Measurements from ENCODE around the gene WDR86.

WDR86 gene

GRCh38 chr7:151439855-151440798 is 30.3 kb upstream of the WDR86 start, which contains the start of gene CRYGN:
Gene CRYGN, minus strand, starts transcription at chr7:151440141. Its CDS starts 224 bp downstream, at chr7:151439917.
- no peak for DNase-seq

GRCh38 chr7:151438864-151439601 is 29.2 kb upstream of the WDR86 start:
- DNase-seq = no peak

GRCh38 chr7:151437866-151438516 is 28.2 kb upstream of the WDR86 start:
- no peak for DNase-seq

GRCh38 chr7:151437159-151437553 is 27.3 kb upstream of the WDR86 start:
- no peak for DNase-seq

GRCh38 chr7:151436446-151437158 is 26.8 kb upstream of the WDR86 start:
- no peak for DNase-seq

- DNase-seq = no peak
Measured at GRCh38 chr7:151435971-151436370, 26.1 kb upstream of the WDR86 start.

GRCh38 chr7:151435103-151435916 is 25.5 kb upstream of the WDR86 start:
- DNase-seq = no peak

GRCh38 chr7:151434549-151434948 is 24.7 kb upstream of the WDR86 start:
- no peak for DNase-seq

- no peak for DNase-seq
Measured at GRCh38 chr7:151433721-151434400, 24.0 kb upstream of the WDR86 start.

GRCh38 chr7:151432658-151433521 is 23.1 kb upstream of the WDR86 start:
- DNase-seq = no peak

- no peak for DNase-seq
Measured at GRCh38 chr7:151431768-151432311, 22.0 kb upstream of the WDR86 start.

GRCh38 chr7:151431281-151431767 is 21.5 kb upstream of the WDR86 start:
- DNase-seq = no peak

- no peak for DNase-seq
Measured at GRCh38 chr7:151430391-151431205, 20.8 kb upstream of the WDR86 start.

GRCh38 chr7:151429560-151430331 is 19.9 kb upstream of the WDR86 start:
- DNase-seq = peak; percentile 79

GRCh38 chr7:151429237-151429559 is 19.4 kb upstream of the WDR86 start:
- no peak for DNase-seq

GRCh38 chr7:151428378-151429236 is 18.8 kb upstream of the WDR86 start:
- no peak for DNase-seq
